C4-2B (cell line): ENCODE results near the gene DAZ1.
"Not testable (repeated sequence)": the region's sequence is repeated elsewhere in the genome, so short reads cannot be mapped to it uniquely, and the experiment has no call there.

Experiments used
- H3K27ac ChIP-seq: fragments of 450-650 bp; 2 replicates; pipeline ENCODE4 v1.5.1; 2017

DAZ1 gene

DNA sequence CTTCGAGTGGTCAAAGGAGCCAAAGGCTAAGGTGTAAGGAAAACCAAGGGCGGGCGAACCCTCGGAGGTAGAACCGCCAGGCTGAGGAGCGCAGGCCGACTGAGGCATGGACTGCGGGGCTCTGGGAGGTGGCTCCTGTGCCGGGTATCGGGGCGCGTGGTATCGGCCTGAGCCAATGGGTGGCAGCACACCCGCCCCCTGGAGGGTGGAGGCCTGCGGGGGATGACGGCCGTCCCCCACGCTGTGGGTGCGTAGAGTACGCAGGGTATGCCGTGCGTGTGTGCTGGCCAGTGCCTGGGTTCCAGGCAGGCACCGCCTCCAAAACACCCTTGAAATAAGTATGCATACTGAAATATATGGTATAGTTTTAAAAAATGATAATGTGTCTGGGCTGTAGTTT lies at the start of gene DAZ1:
DAZ1 (minus strand) TSS at position 101 of the 400 bp plus-strand sequence. CDS start 208 bp downstream, outside the sequence.
- not testable (repeated sequence) for H3K27ac ChIP-seq

GRCh38 chrY:23219233-23219632 lies 20.4 kb upstream of the DAZ1 start, which contains the start of gene DAZ2:
TSS of gene DAZ2 (plus strand) at chrY:23219533. CDS start at chrY:23219741, 208 bp downstream.
- not testable (repeated sequence) for H3K27ac ChIP-seq

- H3K27ac ChIP-seq, result not testable (repeated sequence)
Measured at GRCh38 chrY:23210681-23211080, 11.9 kb upstream of the DAZ1 start.

- H3K27ac ChIP-seq, result not testable (repeated sequence)
Measured at GRCh38 chrY:23209802-23210495, 11.1 kb upstream of the DAZ1 start.

GRCh38 chrY:23207455-23207854 lies 8.6 kb upstream of the DAZ1 start:
- H3K27ac ChIP-seq, result not testable (repeated sequence)
